GM23338 (cell line): ENCODE measurements around the gene RAD51B. TPM values are rescaled to one million over a fixed set of nuclear protein-coding genes. Genes with fewer than 3 reads are reported as not detected.
A peak's percentile ranks its signal among the peaks of the same experiment; 100 is the strongest.

Experiments
- ATAC-seq: fragments of 200-7000 bp; cut with Tn5 transposase; 3 replicates; pipeline ENCODE4 v1.9.1; 2020
- DNase-seq: peaks from one replicate; pipeline ENCODE4 v3.0.0-alpha.2; 2015; ENCODE audit warnings: low spot score
- H2AFZ ChIP-seq: fragments of 200-600 bp; sonication (generic); 2 replicates; pipeline ENCODE4 v1.8.0; 2016; ENCODE audit warnings: antibody characterized with exemption, mild to moderate bottlenecking, moderate library complexity
- H3F3A ChIP-seq: fragments of 200-600 bp; sonication (generic); replicated peaks from 2 replicates; pipeline ENCODE4 v1.8.0; 2017; ENCODE audit warnings: antibody characterized with exemption, mixed run types, low read depth
- H3K27ac ChIP-seq: fragments of 200-600 bp; sonication (generic); 2 replicates; pipeline ENCODE4 v1.6.1; 2016; ENCODE audit warnings: low read depth
- H3K27me3 ChIP-seq: fragments of 200-600 bp; sonication (generic); 2 replicates; pipeline ENCODE4 v1.8.0; 2016; ENCODE audit warnings: mild to moderate bottlenecking, mixed run types, moderate library complexity; ENCODE audit not compliant: insufficient read depth
- H3K36me3 ChIP-seq: fragments of 200-600 bp; sonication (generic); 2 replicates; pipeline ENCODE4 v1.8.0; 2016; ENCODE audit warnings: mild to moderate bottlenecking; ENCODE audit not compliant: insufficient read depth
- H3K4me1 ChIP-seq: fragments of 200-600 bp; sonication (generic); 2 replicates; pipeline ENCODE4 v1.8.0; 2016; ENCODE audit warnings: mild to moderate bottlenecking, moderate library complexity; ENCODE audit not compliant: insufficient read depth
- H3K4me2 ChIP-seq: fragments of 200-600 bp; sonication (generic); 2 replicates; pipeline ENCODE4 v1.7.1; 2017; ENCODE audit warnings: mixed run types
- H3K4me3 ChIP-seq: fragments of 200-600 bp; sonication (generic); 2 replicates; pipeline ENCODE4 v1.6.1; 2016; ENCODE audit warnings: mixed run types
- H3K79me2 ChIP-seq: fragments of 200-600 bp; sonication (generic); replicated peaks from 2 replicates; pipeline ENCODE4 v1.8.0; 2017; ENCODE audit warnings: mild to moderate bottlenecking; ENCODE audit not compliant: insufficient read depth
- H3K9me2 ChIP-seq: fragments of 200-600 bp; sonication (generic); 2 replicates; pipeline ENCODE4 v1.8.0; 2017; ENCODE audit not compliant: insufficient read depth
- H4K20me1 ChIP-seq: fragments of 200-600 bp; sonication (generic); replicated peaks from 2 replicates; pipeline ENCODE4 v1.8.0; 2017; ENCODE audit warnings: mild to moderate bottlenecking; ENCODE audit not compliant: insufficient read depth
- H3K27ac Mint-ChIP-seq: 2 replicates; pipeline ENCODE4 v1.8.0; 2020; ENCODE audit warnings: inconsistent platforms, mild to moderate bottlenecking, moderate library complexity, mixed read lengths
- H3K27me3 Mint-ChIP-seq: 3 replicates; pipeline ENCODE4 v1.8.0; 2022; ENCODE audit warnings: low read depth, mild to moderate bottlenecking, moderate library complexity, mixed read lengths, inconsistent platforms; ENCODE audit not compliant: insufficient read depth, poor library complexity
- H3K36me3 Mint-ChIP-seq: 3 replicates; pipeline ENCODE4 v1.8.0; 2021; ENCODE audit warnings: low read depth, mild to moderate bottlenecking, inconsistent platforms, moderate library complexity, mixed read lengths
- H3K4me1 Mint-ChIP-seq: 3 replicates; pipeline ENCODE4 v1.8.0; 2020; ENCODE audit warnings: mild to moderate bottlenecking, inconsistent platforms, mixed read lengths
- H3K4me3 Mint-ChIP-seq: 3 replicates; pipeline ENCODE4 v1.8.0; 2021; ENCODE audit warnings: moderate library complexity, mild to moderate bottlenecking, inconsistent platforms, mixed read lengths
- H3K9me3 Mint-ChIP-seq: 3 replicates; pipeline ENCODE4 v1.8.0; 2020; ENCODE audit warnings: moderate library complexity, mild to moderate bottlenecking, inconsistent platforms, mixed read lengths
- CREB1 ChIP-seq: fragments of 250-450 bp; sonication (Bioruptor Pico); IDR thresholded peaks from 2 replicates; pipeline ENCODE4 v1.5.0; 2020; ENCODE audit warnings: low read depth, mild to moderate bottlenecking, moderate library complexity
- EZH2phosphoT487 ChIP-seq: fragments of 200-600 bp; sonication (generic); IDR thresholded peaks from one replicate; pipeline ENCODE4 v1.8.1; 2018; ENCODE audit warnings: antibody characterized with exemption; ENCODE audit not compliant: unreplicated experiment
- ZNF114 ChIP-seq: fragments of 250-450 bp; sonication (Bioruptor Pico); IDR thresholded peaks from 2 replicates; pipeline ENCODE4 v1.5.0; 2020; ENCODE audit warnings: mild to moderate bottlenecking, moderate library complexity
- polyA plus RNA-seq: library from polyadenylated mRNA; unstranded; fragments of >200 nt; fragmentation: Nextera tagmentation; extraction: Ambion mirVana; gene quantifications from 2 replicates; pipeline ENCODE4 v1.2.1, GENCODE V29; 2016
- total RNA-seq: library from RNA; depleted of rRNA; stranded (reverse); fragments of >200 nt; shearing (Covaris generic); gene quantifications from 2 replicates; pipeline ENCODE4 v1.2.3, GENCODE V29; 2014
- TF ChIP-seq, protein P1 (sequence below): fragments of 250-450 bp; sonication (Bioruptor Pico); IDR thresholded peaks from 2 replicates; pipeline ENCODE4 v1.5.0; 2020; ENCODE audit warnings: mild to moderate bottlenecking, moderate library complexity
- TF ChIP-seq, protein P2 (sequence below), 2 experiments: fragments of 200-600 bp in 1 of 2; sonication (generic) in 1 of 2; conservative IDR thresholded peaks; 2 replicates each; pipeline versions ENCODE4 v1.5.1 to v1.6.1; 2016 to 2017; ENCODE audit warnings: antibody characterized with exemption in 2 of 2, low read depth in 2 of 2, mild to moderate bottlenecking in 2 of 2, moderate library complexity in 1 of 2

Gene RAD51B
- total and polyA plus RNA-seq, 2 experiments from 2014 or later = 15.7 to 29.1 TPM

DNA sequence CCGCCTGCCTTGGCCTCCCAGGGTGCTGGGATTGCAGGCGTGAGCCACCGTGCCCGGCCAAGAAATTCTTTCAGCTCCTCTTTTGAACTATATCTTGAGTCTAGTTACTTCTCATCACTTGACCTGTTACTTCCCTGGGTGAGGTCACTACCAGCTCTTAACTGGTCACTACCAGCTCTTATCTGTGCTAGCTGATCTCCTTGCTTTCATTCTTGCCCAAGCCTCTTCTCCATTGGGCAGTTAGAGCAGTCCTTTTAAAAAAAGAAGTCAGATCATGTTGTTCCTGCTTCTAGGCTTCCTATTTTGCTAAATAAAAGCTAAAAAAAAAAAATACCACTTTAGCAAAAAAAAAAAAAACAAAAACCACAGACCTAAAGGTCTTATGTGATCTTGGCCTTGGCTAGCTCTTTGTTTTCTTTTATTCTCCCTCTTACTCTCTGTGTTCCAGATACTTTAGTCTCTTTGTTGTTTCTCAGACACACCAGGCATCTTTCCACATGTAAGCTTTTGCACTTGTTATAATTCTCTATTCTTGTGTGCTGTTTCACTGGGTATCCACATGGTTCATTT lies 63.5 kb downstream of the RAD51B start (continued):
- TF ChIP-seq, protein P1, sequence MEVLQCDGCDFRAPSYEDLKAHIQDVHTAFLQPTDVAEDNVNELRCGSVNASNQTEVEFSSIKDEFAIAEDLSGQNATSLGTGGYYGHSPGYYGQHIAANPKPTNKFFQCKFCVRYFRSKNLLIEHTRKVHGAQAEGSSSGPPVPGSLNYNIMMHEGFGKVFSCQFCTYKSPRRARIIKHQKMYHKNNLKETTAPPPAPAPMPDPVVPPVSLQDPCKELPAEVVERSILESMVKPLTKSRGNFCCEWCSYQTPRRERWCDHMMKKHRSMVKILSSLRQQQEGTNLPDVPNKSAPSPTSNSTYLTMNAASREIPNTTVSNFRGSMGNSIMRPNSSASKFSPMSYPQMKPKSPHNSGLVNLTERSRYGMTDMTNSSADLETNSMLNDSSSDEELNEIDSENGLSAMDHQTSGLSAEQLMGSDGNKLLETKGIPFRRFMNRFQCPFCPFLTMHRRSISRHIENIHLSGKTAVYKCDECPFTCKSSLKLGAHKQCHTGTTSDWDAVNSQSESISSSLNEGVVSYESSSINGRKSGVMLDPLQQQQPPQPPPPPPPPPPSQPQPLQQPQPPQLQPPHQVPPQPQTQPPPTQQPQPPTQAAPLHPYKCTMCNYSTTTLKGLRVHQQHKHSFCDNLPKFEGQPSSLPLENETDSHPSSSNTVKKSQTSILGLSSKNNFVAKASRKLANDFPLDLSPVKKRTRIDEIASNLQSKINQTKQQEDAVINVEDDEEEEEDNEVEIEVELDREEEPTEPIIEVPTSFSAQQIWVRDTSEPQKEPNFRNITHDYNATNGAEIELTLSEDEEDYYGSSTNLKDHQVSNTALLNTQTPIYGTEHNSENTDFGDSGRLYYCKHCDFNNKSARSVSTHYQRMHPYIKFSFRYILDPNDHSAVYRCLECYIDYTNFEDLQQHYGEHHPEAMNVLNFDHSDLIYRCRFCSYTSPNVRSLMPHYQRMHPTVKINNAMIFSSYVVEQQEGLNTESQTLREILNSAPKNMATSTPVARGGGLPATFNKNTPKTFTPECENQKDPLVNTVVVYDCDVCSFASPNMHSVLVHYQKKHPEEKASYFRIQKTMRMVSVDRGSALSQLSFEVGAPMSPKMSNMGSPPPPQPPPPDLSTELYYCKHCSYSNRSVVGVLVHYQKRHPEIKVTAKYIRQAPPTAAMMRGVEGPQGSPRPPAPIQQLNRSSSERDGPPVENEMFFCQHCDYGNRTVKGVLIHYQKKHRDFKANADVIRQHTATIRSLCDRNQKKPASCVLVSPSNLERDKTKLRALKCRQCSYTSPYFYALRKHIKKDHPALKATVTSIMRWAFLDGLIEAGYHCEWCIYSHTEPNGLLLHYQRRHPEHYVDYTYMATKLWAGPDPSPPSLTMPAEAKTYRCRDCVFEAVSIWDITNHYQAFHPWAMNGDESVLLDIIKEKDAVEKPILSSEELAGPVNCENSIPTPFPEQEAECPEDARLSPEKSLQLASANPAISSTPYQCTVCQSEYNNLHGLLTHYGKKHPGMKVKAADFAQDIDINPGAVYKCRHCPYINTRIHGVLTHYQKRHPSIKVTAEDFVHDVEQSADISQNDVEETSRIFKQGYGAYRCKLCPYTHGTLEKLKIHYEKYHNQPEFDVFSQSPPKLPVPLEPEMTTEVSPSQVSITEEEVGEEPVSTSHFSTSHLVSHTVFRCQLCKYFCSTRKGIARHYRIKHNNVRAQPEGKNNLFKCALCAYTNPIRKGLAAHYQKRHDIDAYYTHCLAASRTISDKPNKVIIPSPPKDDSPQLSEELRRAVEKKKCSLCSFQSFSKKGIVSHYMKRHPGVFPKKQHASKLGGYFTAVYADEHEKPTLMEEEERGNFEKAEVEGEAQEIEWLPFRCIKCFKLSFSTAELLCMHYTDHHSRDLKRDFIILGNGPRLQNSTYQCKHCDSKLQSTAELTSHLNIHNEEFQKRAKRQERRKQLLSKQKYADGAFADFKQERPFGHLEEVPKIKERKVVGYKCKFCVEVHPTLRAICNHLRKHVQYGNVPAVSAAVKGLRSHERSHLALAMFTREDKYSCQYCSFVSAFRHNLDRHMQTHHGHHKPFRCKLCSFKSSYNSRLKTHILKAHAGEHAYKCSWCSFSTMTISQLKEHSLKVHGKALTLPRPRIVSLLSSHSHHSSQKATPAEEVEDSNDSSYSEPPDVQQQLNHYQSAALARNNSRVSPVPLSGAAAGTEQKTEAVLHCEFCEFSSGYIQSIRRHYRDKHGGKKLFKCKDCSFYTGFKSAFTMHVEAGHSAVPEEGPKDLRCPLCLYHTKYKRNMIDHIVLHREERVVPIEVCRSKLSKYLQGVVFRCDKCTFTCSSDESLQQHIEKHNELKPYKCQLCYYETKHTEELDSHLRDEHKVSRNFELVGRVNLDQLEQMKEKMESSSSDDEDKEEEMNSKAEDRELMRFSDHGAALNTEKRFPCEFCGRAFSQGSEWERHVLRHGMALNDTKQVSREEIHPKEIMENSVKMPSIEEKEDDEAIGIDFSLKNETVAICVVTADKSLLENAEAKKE (CRISPR knock-in tag) = no peak
- no peak for TF ChIP-seq ZNF114 (CRISPR knock-in tag)
- TF ChIP-seq EZH2phosphoT487 = no peak

DNA sequence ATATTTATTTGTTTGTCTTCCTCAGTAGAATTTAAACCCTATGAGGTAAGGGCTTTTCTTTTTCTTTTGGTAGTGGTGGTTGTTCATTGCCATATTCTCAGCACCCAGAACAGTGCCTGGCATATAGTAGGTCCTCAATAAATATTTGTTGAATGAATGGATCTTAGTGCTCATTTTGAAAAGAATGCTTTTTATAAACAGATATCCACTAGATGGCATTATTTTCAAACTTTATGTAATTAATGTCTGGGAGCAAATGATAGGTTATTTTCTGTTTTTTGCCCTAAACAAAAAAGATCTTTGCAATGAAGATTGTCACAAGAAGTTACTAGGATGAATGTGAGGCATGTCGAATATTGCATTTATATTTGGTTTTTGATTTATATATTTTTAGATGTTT lies 64.1 kb downstream of the RAD51B start:
- peaks cover 11% of the 10 kb centered on the region for H3K4me1 Mint-ChIP-seq
- H3K27me3 ChIP-seq = no peaks in the 10 kb centered on the region

More for the DNA sequence above, 64.1 kb downstream of the RAD51B start:
- Histone ChIP-seq H3F3A (no peaks in the 10 kb centered on the region), H3K36me3 (no peaks in the 10 kb centered on the region), H3K9me2 (no peaks in the 10 kb centered on the region), H3K27ac (no peak overlapping the region), H3K4me3 (no peak overlapping the region), H4K20me1 (no peaks in the 10 kb centered on the region), H3K79me2 (no peaks in the 10 kb centered on the region), H2AFZ (no peak overlapping the region), H3K4me2 (no peak overlapping the region), H3K4me1 (no peaks in the 10 kb centered on the region)
- TF ChIP-seq CREB1 (CRISPR knock-in tag) = no peak
- TF ChIP-seq, protein P2, sequence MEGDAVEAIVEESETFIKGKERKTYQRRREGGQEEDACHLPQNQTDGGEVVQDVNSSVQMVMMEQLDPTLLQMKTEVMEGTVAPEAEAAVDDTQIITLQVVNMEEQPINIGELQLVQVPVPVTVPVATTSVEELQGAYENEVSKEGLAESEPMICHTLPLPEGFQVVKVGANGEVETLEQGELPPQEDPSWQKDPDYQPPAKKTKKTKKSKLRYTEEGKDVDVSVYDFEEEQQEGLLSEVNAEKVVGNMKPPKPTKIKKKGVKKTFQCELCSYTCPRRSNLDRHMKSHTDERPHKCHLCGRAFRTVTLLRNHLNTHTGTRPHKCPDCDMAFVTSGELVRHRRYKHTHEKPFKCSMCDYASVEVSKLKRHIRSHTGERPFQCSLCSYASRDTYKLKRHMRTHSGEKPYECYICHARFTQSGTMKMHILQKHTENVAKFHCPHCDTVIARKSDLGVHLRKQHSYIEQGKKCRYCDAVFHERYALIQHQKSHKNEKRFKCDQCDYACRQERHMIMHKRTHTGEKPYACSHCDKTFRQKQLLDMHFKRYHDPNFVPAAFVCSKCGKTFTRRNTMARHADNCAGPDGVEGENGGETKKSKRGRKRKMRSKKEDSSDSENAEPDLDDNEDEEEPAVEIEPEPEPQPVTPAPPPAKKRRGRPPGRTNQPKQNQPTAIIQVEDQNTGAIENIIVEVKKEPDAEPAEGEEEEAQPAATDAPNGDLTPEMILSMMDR (conservative IDR thresholded peaks at IDR 0.05; ENCODE audit: low read depth in 2 of 2) = peak in 1 of 2 experiments; percentile 23; a peak in 1 of 4 replicates
- no peak for TF ChIP-seq ZNF114 (CRISPR knock-in tag)
- DNase-seq (no peak), ATAC-seq (no peak)
- H3K9me3 Mint-ChIP-seq = no peaks in the 10 kb centered on the region
- H3K36me3 Mint-ChIP-seq = no peaks in the 10 kb centered on the region
- H3K27me3 Mint-ChIP-seq = no peaks in the 10 kb centered on the region
- no peak overlapping the region for H3K4me3 Mint-ChIP-seq
- no peak overlapping the region for H3K27ac Mint-ChIP-seq
